Subcutaneous adipose tissue (tissue), 4 donors: Measurements from ENCODE around the gene FCSK. TPM values are rescaled to one million over a fixed set of nuclear protein-coding genes. Genes with fewer than 3 reads are reported as not detected.

ENCODE experiments used
- CTCF ChIP-seq: fragments of 450-650 bp; IDR thresholded peaks from one replicate; pipeline ENCODE4 v1.5.1; 2016; ENCODE audit warnings: low read depth, mild to moderate bottlenecking, control low read depth, antibody characterized with exemption, moderate library complexity
- total RNA-seq, 4 donors: library from RNA; depleted of rRNA; stranded (reverse); fragments of >200 nt; gene quantifications; one replicate each; pipeline ENCODE4 v1.1.0, GENCODE V29; 2016

The FCSK gene
- total RNA-seq, 4 donors from 2014 or later: 2.0 to 25.1 (median 12.0) TPM

- TF ChIP-seq CTCF: no peak
Measured at GRCh38 chr16:70494202-70494770, 39.9 kb downstream of the FCSK start.

DNA sequence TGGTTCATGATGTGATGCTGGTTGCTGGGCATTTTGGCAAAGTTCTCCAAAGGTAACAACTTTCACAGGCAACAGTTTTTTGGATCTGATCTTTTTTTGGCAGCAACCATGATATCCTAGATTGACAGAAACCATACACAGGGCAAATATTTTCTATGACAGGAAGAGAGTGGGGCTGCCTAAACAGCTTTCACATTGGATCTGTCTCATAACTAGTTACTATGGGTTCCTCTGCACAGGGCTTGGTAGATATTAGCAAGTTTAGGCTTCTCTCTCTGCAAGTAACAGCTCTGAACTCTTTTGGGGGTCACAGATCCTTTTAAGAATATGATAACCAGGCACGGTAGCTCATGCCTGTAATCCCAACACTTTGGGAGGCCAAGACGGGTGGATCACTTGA is 40.4 kb downstream of the FCSK start:
- TF ChIP-seq CTCF: no peak

DNA sequence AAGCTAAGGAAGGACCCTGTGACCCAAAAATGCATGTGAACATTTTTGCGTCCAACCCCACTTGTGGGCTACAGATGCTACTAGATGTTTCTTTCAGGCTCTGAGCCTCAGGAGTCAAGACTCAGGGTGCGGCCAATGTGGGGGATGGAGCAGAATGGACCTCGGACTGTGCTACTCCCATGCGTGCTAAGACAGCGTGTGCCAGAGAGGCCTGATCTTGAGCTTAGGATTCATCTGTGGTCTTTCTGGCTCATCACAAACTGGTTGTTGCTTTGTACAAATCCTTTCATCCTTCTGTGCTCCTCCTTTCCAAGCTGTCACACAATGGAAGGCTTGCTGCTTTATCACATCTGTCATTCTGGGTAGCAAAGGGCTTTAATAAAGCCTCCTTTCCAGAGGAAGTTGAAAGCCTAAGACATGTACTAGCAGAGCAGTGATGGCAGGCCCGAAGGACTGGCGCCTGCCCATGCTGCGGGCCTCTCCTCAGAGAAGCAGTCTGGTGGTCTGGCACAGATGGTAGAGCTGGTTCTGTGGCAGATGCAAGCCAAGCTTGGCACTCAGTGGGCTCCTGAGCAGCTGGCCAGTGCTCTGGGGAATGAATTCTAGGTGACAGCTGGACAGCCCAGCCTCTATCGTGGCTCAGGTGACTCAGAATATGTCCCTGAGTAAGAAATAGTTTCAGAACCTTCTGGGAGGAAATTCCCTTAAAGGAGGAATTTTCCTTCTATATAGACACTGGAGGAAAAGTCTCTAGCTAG is 41.2 kb downstream of the FCSK start:
- no peak for TF ChIP-seq CTCF

- no peak for TF ChIP-seq CTCF
Measured at GRCh38 chr16:70496513-70496912, 42.1 kb downstream of the FCSK start.

- no peak for TF ChIP-seq CTCF
Measured at GRCh38 chr16:70508752-70509151, 54.4 kb downstream of the FCSK start.

- no peak for TF ChIP-seq CTCF
Measured at GRCh38 chr16:70510216-70510615, 55.8 kb downstream of the FCSK start.

- no peak for TF ChIP-seq CTCF
Measured at GRCh38 chr16:70511833-70512232, 57.4 kb downstream of the FCSK start.
